OCI-LY7 (cell line): ENCODE results near the gene CFAP119. TPM values are rescaled to one million over a fixed set of nuclear protein-coding genes. Genes with fewer than 3 reads are reported as not detected.

Source experiments
- small RNA-seq: library from RNA; depleted of rRNA; stranded (forward); fragments of <200 nt; gene quantifications from one replicate; pipeline ENCODE3, GENCODE V24; 2014
- total RNA-seq, 2 experiments: library from RNA; depleted of rRNA in 1 of 2; stranded (reverse); fragments of >200 nt in 1 of 2; shearing (Covaris generic) in 1 of 2; gene quantifications; 2 replicates each; pipeline ENCODE4 v1.2.3, GENCODE V29; 2014 to 2022

The CFAP119 gene
- total RNA-seq, 2 experiments from 2014 or later = 25.0 to 27.4 TPM

Small RNA genes lying within 50 kb of the gene (small RNA-seq; reads per million reads assigned to genes)
- 5.6 reads per million, percentile 92 among the genes with 10 or more reads in this experiment for gene SNORA30

Other genes with a start within 250 kb of the CFAP119 start
- gene ZNF768, start 235.5 kb downstream of the CFAP119 start, total RNA-seq (2014; rRNA removed; shearing (Covaris generic)) = 43.4 and 63.7 TPM in 2 replicates
- 38.3 and 42.9 TPM in 2 replicates for gene ZNF768, start 235.5 kb downstream of the CFAP119 start, total RNA-seq (2022)
- 15.7 and 22.2 TPM in 2 replicates for gene ZNF747, start 227.2 kb downstream of the CFAP119 start, total RNA-seq (2014; rRNA removed; shearing (Covaris generic))
- gene ZNF747, start 227.2 kb downstream of the CFAP119 start, total RNA-seq (2022) = 17.2 and 20.8 TPM in 2 replicates
- gene ZNF764, start 203.7 kb downstream of the CFAP119 start, total RNA-seq (2014; rRNA removed; shearing (Covaris generic)) = 10.5 and 14.6 TPM in 2 replicates
- 12.8 and 13.8 TPM in 2 replicates for gene ZNF764, start 203.7 kb downstream of the CFAP119 start, total RNA-seq (2022)
- gene ZNF688, start 190.3 kb downstream of the CFAP119 start, total RNA-seq (2014; rRNA removed; shearing (Covaris generic)) = 17.5 and 19.8 TPM in 2 replicates
- 15.0 and 15.3 TPM in 2 replicates for gene ZNF688, start 190.3 kb downstream of the CFAP119 start, total RNA-seq (2022)
- 6.8 and 9.3 TPM in 2 replicates for gene ZNF785, start 176.4 kb downstream of the CFAP119 start, total RNA-seq (2014; rRNA removed; shearing (Covaris generic))
- gene ZNF785, start 176.4 kb downstream of the CFAP119 start, total RNA-seq (2022) = 4.1 and 4.6 TPM in 2 replicates
- 13.1 and 15.0 TPM in 2 replicates for gene ZNF689, start 151.7 kb downstream of the CFAP119 start, total RNA-seq (2014; rRNA removed; shearing (Covaris generic))
- gene ZNF689, start 151.7 kb downstream of the CFAP119 start, total RNA-seq (2022) = 15.5 and 16.7 TPM in 2 replicates
- gene PRR14, start 111.1 kb downstream of the CFAP119 start, total RNA-seq (2014; rRNA removed; shearing (Covaris generic)) = 33.2 and 35.2 TPM in 2 replicates
- 75.5 and 81.4 TPM in 2 replicates for gene PRR14, start 111.1 kb downstream of the CFAP119 start, total RNA-seq (2022)
- 31.8 and 36.8 TPM in 2 replicates for gene FBRS, start 103.6 kb downstream of the CFAP119 start, total RNA-seq (2014; rRNA removed; shearing (Covaris generic))
- gene FBRS, start 103.6 kb downstream of the CFAP119 start, total RNA-seq (2022) = 89.8 and 97.5 TPM in 2 replicates
- gene SRCAP, start 62.9 kb downstream of the CFAP119 start, total RNA-seq (2014; rRNA removed; shearing (Covaris generic)) = 15.6 and 41.8 TPM in 2 replicates
- 92.6 and 93.7 TPM in 2 replicates for gene SRCAP, start 62.9 kb downstream of the CFAP119 start, total RNA-seq (2022)
- gene PHKG2, start 13.6 kb downstream of the CFAP119 start, total RNA-seq (2014; rRNA removed; shearing (Covaris generic)) = 37.6 and 40.5 TPM in 2 replicates
- 41.9 and 46.5 TPM in 2 replicates for gene PHKG2, start 13.6 kb downstream of the CFAP119 start, total RNA-seq (2022)
- 54.8 and 70.5 TPM in 2 replicates for gene RNF40, start 260 bp upstream of the CFAP119 start, total RNA-seq (2014; rRNA removed; shearing (Covaris generic))
- gene RNF40, start 260 bp upstream of the CFAP119 start, total RNA-seq (2022) = 108 and 120 TPM in 2 replicates
- 1.9 and 2.5 TPM in 2 replicates for gene ZNF629, start 25.1 kb upstream of the CFAP119 start, total RNA-seq (2014; rRNA removed; shearing (Covaris generic))
- 1.0 and 1.1 TPM in 2 replicates for gene ZNF629, start 25.1 kb upstream of the CFAP119 start, total RNA-seq (2022)
- gene BCL7C, start 132.0 kb upstream of the CFAP119 start, total RNA-seq (2014; rRNA removed; shearing (Covaris generic)) = 17.8 and 20.6 TPM in 2 replicates
- 11.0 and 11.5 TPM in 2 replicates for gene BCL7C, start 132.0 kb upstream of the CFAP119 start, total RNA-seq (2022)
- 0.09 and 0.21 TPM in 2 replicates for gene CTF1, start 134.6 kb upstream of the CFAP119 start, total RNA-seq (2014; rRNA removed; shearing (Covaris generic))
- gene CTF1, start 134.6 kb upstream of the CFAP119 start, total RNA-seq (2022) = 0.46 and 0.68 TPM in 2 replicates
- gene FBXL19, start 161.5 kb upstream of the CFAP119 start, total RNA-seq (2014; rRNA removed; shearing (Covaris generic)) = 16.1 and 16.2 TPM in 2 replicates
- 30.2 and 34.8 TPM in 2 replicates for gene FBXL19, start 161.5 kb upstream of the CFAP119 start, total RNA-seq (2022)
- gene ORAI3, start 187.0 kb upstream of the CFAP119 start, total RNA-seq (2014; rRNA removed; shearing (Covaris generic)) = 5.7 and 7.8 TPM in 2 replicates
- 16.3 and 18.3 TPM in 2 replicates for gene ORAI3, start 187.0 kb upstream of the CFAP119 start, total RNA-seq (2022)
- gene SETD1A, start 195.7 kb upstream of the CFAP119 start, total RNA-seq (2014; rRNA removed; shearing (Covaris generic)) = 8.6 and 9.0 TPM in 2 replicates
- gene SETD1A, start 195.7 kb upstream of the CFAP119 start, total RNA-seq (2022) = 35.7 and 36.0 TPM in 2 replicates
- 1.9 and 3.3 TPM in 2 replicates for gene HSD3B7, start 223.1 kb upstream of the CFAP119 start, total RNA-seq (2014; rRNA removed; shearing (Covaris generic))
- gene HSD3B7, start 223.1 kb upstream of the CFAP119 start, total RNA-seq (2022) = 2.4 and 2.6 TPM in 2 replicates
- gene STX1B, start 248.6 kb upstream of the CFAP119 start, total RNA-seq (2014; rRNA removed; shearing (Covaris generic)) = 0.47 TPM in 1 of 2 replicates, not detected in the other
- gene STX1B, start 248.6 kb upstream of the CFAP119 start, total RNA-seq (2022) = 2.1 and 2.4 TPM in 2 replicates